GM19239 (cell line): Measurements from ENCODE around the gene PACRG.

Source experiments
- DNase-seq: peaks from one replicate; pipeline ENCODE4 v3.0.0; 2011; ENCODE audit warnings: low spot score; ENCODE audit not compliant: insufficient read length
- FAIRE-seq: peaks from 2 replicates; lab custom pipeline; 2011; peaks lifted over from hg19 to GRCh38; lab: Jason Lieb, UNC

Gene PACRG

GRCh38 chr6:163207431-163208383 is 479.9 kb downstream of the PACRG start:
- FAIRE-seq = no peak

DNA sequence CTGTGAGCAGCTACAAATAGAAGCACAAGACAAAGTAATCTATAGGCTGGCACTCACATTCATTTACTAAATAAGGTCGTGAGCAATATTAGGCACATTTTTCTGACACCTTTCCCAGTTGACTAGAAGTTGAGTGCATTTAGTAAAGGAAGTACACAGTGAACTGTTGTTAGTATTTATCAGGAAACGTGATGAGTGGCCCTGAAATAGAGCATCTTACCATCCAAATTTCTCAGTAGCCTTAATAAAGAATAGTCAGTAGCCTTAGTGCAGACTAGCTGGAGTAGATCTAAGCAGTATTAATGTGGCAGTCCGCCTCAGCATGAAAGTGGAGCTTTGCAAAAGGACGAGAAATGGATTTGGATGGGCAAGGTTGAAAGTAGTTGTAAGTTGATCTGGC is 481.2 kb downstream of the PACRG start:
- FAIRE-seq (no peak), DNase-seq (no peak)

More at GRCh38 chr6:163207431-163208383, 479.9 kb downstream of the PACRG start:
- DNase-seq = no peak

- DNase-seq (no peak), FAIRE-seq (no peak)
These were observed 484.3 kb downstream of the PACRG start for GRCh38 chr6:163212123-163212522.

- DNase-seq = no peak
- FAIRE-seq = no peak
These were observed 486.5 kb downstream of the PACRG start for GRCh38 chr6:163214259-163214658.

DNA sequence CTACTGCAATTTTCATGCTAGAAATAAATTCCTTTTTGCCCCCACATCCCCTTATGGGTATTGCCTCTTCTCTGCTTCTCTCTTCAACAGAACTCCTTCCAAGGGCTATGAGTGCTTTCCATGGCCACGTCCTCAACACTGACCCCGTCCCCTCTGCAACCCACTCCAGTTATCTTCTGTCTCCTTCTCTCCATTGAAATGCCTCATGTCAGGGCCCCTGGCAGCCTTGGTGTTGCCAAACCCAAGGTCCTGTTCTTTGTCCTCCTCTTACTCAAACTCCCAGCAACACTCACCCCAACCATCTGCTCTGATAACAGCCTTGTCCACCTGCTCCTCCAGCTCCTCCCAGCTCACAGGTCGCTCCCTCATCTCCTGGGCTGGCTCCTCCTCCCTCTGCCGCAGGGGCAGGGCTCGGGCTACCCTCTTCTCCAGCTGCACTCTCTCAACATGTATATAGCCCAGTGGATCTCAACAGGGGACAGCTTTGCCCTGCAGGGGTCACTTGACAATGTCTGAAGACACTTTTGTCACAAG is 490.7 kb downstream of the PACRG start:
- FAIRE-seq (no peak), DNase-seq (no peak)

GRCh38 chr6:163226181-163226835 is 498.5 kb downstream of the PACRG start:
- FAIRE-seq (no peak), DNase-seq (no peak)

- FAIRE-seq = no peak
- no peak for DNase-seq
These were observed 499.2 kb downstream of the PACRG start for GRCh38 chr6:163226836-163227485.

GRCh38 chr6:163228041-163228440 is 500.3 kb downstream of the PACRG start:
- FAIRE-seq (no peak), DNase-seq (no peak)

- DNase-seq (no peak), FAIRE-seq (no peak)
These were observed 501.3 kb downstream of the PACRG start for GRCh38 chr6:163229050-163229449.

- no peak for DNase-seq
- FAIRE-seq = no peak
These were observed 503.1 kb downstream of the PACRG start for GRCh38 chr6:163230901-163231300.

GRCh38 chr6:163231356-163232014 is 503.7 kb downstream of the PACRG start:
- DNase-seq (no peak), FAIRE-seq (no peak)

- DNase-seq (no peak), FAIRE-seq (no peak)
These were observed 504.3 kb downstream of the PACRG start for GRCh38 chr6:163232015-163232523.

DNA sequence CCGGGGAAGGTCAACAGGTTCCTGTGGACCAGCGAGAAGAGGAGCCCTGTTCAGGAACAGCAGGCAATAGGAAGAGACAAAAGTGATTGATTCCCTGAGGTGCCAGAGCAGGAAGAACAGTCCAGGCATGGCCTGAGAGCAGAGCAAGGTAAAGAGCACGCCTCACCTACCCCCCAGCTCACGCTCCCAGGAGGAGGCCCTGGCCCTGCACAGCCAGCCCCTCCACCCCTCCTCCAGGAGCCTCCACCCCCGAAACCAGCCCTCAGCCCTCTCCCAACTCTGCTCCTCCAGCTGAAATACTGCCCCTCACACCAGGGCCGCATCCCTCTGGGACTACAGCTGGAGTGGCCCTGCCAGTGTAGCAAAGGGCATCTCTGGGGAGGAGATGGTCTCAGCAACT is 504.9 kb downstream of the PACRG start:
- DNase-seq = no peak
- no peak for FAIRE-seq

DNA sequence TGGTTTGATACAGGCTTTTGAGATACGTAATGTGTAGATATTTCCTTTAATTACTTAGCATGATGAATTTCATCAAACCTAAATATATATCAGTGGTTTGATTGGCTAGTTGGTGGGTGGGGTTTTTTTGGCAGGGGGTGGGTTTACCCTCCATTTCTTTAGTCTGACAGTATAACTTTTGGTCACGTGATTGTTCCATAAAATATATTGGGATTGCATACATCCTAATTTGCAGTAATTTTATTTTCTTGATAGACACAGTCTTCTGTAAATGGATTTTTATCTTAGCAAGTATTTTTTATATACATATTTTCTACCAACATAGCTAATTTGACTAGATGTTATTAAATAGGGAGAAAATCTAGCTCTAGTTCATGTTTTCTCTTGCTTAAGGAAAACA is 509.3 kb downstream of the PACRG start:
- DNase-seq = no peak
- no peak for FAIRE-seq

- DNase-seq = no peak
- FAIRE-seq = no peak
These were observed 512.0 kb downstream of the PACRG start for GRCh38 chr6:163239572-163240340.

- FAIRE-seq (no peak), DNase-seq (no peak)
These were observed 512.8 kb downstream of the PACRG start for GRCh38 chr6:163240556-163240955.

- DNase-seq (no peak), FAIRE-seq (no peak)
These were observed 513.9 kb downstream of the PACRG start for GRCh38 chr6:163241683-163242082.

DNA sequence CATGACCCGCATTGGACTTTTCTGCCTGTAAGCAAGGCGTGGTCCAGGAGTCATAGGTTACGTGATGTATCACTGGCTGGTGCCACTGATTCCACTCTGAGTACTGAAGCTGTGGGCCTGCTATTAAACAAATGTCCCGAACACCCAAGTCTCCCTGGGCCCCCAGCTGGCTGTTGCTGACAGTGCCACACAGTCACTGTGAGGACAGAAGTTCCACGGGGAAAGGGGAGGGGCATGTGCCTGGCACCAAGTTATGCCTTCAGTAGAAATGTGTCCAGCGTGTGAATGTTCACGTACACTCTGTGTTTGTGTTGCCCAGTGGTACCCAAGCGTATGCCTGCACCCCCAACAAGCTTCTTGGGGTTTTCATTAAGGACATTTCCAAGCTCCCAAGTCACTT is 515.3 kb downstream of the PACRG start:
- FAIRE-seq = no peak
- DNase-seq = no peak
